ENCODE results near the gene GAPDHS. TPM values are rescaled to one million over a fixed set of nuclear protein-coding genes. Genes with fewer than 3 reads are reported as not detected.
A peak's percentile ranks its signal among the peaks of the same experiment; 100 is the strongest.

GAPDHS gene
- total RNA-seq, 1 experiment from 2014 or later: not detected

- Histone ChIP-seq H3K27ac (ENCODE audit: low read length) (no peak overlapping the region), H3K4me2 (ENCODE audit: low read length) (peak overlapping the region; percentile 90; the same call in 1 of the 2 replicates), H4K20me1 (ENCODE audit: low read length) (no peaks in the 10 kb centered on the region), H3F3A (ENCODE audit: low read length, unreplicated experiment) (no peaks in the 10 kb centered on the region), H3K27me3 (ENCODE audit: low read length) (no peaks in the 10 kb centered on the region), H3K9me2 (replicated peaks; ENCODE audit: low read length) (no peaks in the 10 kb centered on the region), H3K36me3 (ENCODE audit: low read depth, low read length) (no peaks in the 10 kb centered on the region), H3K79me2 (ENCODE audit: low read length) (peaks cover 40% of the 10 kb centered on the region), H3K9me3 (ENCODE audit: low read length) (no peaks in the 10 kb centered on the region), H2AFZ (ENCODE audit: low read length) (no peak overlapping the region), H3K4me1 (ENCODE audit: insufficient read depth, low read length) (peaks cover 14% of the 10 kb centered on the region; the same call in 1 of the 2 replicates), H3K9ac (ENCODE audit: low read length) (no peak overlapping the region), H3K4me3 (ENCODE audit: low read length) (no peak overlapping the region)
- CTCF ChIA-PET: no interaction called here
- no TSS peak for BruUV-seq (replicated peaks)
- ATAC-seq (no peak), DNase-seq (no peak)
- intact Hi-C loops (cut with micrococcal nuclease): loop anchor here (2.0 kb wide), 1 partner anchor 25 kb away; no protein-coding TSS in a partner anchor
- TF ChIP-seq EZH2phosphoT487 (IDR thresholded peaks at IDR 0.05; ENCODE audit: borderline replicate concordance, low read length) (no peak), EZH2 (IDR thresholded peaks at IDR 0.05; ENCODE audit: low read length, unreplicated experiment) (no peak), CTCF (conservative IDR thresholded peaks at IDR 0.05; ENCODE audit: low read depth, low read length) (no peak)
- POLR2A ChIA-PET (ENCODE audit: unreplicated experiment): no interaction called here
Observed at GRCh38 chr19:35543280-35544109, 10.2 kb downstream of the GAPDHS start.

GRCh38 chr19:35544110-35544802 lies 11.0 kb downstream of the GAPDHS start:
- H3K9ac ChIP-seq (ENCODE audit: low read length): peak overlapping the region; percentile 97
- H4K20me1 ChIP-seq (ENCODE audit: low read length): no peaks in the 10 kb centered on the region
- peak overlapping the region; percentile 88 for H3K4me3 ChIP-seq (ENCODE audit: low read length)
- peaks cover 14% of the 10 kb centered on the region; the same call in 1 of the 2 replicates for H3K4me1 ChIP-seq (ENCODE audit: insufficient read depth, low read length)
- H3K27me3 ChIP-seq (ENCODE audit: low read length): no peaks in the 10 kb centered on the region
- POLR2A ChIA-PET (ENCODE audit: unreplicated experiment): no interaction called here
- H3K27ac ChIP-seq (ENCODE audit: low read length): no peak overlapping the region
- intact Hi-C loops (cut with micrococcal nuclease): loop anchor here (2.0 kb wide), 1 partner anchor 25 kb away; no protein-coding TSS in a partner anchor
- H3K4me2 ChIP-seq (ENCODE audit: low read length): peak overlapping the region; percentile 90
- H2AFZ ChIP-seq (ENCODE audit: low read length): no peak overlapping the region
- no peaks in the 10 kb centered on the region for H3K9me3 ChIP-seq (ENCODE audit: low read length)
- DNase-seq (no peak), ATAC-seq (no peak)
- H3K9me2 ChIP-seq (replicated peaks; ENCODE audit: low read length): no peaks in the 10 kb centered on the region
- H3K79me2 ChIP-seq (ENCODE audit: low read length): peaks cover 40% of the 10 kb centered on the region
- BruUV-seq (replicated peaks): no TSS peak
- TF ChIP-seq CTCF (conservative IDR thresholded peaks at IDR 0.05; ENCODE audit: low read depth, low read length): no peak
- no peaks in the 10 kb centered on the region for H3F3A ChIP-seq (ENCODE audit: low read length, unreplicated experiment)
- no peaks in the 10 kb centered on the region for H3K36me3 ChIP-seq (ENCODE audit: low read depth, low read length)
- CTCF ChIA-PET: no interaction called here

All from PC-3 (cell line).